NCI-H2171 (cell line): ENCODE results near the gene UBXN10.
A peak's percentile ranks its signal among the peaks of the same experiment; 100 is the strongest.
"Not testable (repeated sequence)": the region's sequence is repeated elsewhere in the genome, so short reads cannot be mapped to it uniquely, and the experiment has no call there.

Experiments
- DNase-seq: peaks from one replicate; lab custom pipeline; 2025; lab: John Stamatoyannopoulos, UW

The UBXN10 gene

DNA sequence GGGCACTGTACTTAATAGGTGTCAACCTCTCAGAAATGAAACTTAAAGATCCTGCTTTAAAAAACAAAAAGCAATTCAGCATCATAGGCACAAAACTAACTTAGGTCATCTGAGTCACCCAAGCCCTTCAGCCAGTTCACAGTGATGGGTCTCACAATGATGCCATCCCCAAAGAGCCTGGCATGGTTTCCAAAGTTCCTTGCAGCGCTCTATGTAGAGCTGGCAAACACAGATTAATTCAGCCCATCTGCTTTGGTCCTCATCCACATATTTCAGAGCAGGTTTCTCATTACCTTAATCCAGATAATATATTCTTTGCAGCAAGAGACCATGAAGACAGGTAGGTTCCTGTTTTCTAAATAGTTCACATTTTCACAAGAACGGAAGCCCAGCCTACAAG is 15.1 kb downstream of the UBXN10 start:
- no peak for DNase-seq

DNA sequence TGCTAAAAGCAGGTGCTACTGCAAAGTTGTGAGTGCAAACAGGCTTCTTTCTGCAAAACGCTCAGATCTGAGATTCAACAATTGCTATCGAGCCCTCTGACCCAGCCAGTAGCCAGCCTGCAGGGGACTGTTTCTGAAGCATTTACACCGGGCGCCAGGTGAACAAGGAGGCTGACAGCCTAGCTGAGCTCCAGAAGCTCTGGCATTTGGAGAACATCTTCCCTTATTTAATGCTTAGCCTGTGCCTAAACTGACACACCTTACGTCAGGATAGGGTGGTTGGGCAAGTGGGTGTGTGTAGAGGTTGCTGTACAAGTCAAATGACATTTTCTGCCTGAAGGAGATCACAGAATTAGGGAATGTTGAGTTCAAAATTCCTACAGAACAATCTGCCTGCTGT is 16.3 kb downstream of the UBXN10 start:
- no peak for DNase-seq

DNA sequence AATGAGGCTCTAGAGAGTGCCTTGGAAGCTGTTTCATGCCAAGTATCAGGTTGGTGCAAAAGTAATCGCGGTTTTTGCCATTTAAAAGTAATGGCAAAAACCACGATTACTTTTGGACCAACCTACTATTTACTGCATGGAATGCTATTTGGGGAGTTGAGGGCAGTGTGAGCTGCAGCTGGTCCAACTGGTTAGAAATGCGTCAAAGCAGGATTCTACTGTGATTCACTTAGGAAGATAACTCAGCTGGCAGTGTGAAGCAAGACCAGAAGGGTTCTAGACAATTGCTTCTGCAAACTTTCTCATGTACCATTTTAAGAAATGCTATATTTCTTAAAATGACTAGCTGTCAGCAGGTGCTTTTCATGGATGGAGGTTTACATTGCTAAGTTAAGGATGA is 21.6 kb downstream of the UBXN10 start:
- DNase-seq: no peak

DNA sequence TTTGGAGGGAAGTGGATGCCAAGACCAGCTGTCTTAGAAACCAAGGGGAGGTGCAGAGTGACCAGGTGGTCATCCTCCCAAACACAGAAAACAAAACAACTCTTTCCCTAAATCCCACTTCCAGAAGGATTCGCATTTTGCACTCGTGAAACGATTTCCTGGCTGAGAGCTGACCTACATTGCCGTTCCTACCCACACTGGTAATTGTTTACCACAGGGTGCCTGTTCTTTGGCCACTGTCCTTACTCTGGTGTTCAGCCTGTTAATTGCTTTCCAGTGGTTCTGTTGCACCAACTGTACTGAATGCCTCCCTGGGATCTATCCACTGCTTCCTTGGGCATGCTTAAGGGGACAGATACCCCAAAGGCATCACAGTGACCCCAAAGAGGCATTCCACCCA is 23.6 kb downstream of the UBXN10 start:
- DNase-seq: no peak

DNA sequence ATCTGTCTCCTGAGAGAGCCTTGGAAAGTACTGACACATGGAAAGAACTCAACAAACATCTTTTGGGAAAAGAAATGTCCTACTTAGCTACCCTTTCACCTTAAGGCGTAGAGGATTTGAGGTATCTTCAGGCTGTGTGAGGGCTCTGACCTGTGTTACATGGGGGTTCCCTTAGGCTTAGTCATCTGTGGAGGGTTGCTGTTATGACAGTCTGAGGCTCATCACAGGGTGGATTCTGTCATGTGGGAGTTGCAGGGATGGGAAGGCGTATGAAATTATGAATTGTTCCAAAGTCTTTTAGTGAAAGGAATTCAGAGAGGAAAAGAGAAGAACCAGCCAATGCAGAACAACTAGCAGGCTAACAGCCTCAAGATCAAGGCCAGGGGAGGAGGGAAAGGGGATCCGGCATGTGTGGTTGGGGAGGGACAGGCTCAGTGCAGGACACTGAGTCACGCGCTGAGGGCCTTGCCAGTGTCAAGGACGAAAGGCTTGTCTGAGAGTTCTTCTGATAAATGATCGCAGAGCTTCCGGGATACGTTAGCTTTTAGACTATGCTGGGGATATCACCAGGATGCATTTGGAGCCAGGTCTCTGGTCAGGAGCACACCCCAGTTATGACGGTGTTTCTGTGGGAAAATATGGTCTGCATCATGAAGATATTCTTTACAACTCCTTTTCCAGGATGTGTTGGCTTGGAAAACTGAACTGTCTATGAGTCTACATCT is 25.0 kb downstream of the UBXN10 start:
- no peak for DNase-seq

DNA sequence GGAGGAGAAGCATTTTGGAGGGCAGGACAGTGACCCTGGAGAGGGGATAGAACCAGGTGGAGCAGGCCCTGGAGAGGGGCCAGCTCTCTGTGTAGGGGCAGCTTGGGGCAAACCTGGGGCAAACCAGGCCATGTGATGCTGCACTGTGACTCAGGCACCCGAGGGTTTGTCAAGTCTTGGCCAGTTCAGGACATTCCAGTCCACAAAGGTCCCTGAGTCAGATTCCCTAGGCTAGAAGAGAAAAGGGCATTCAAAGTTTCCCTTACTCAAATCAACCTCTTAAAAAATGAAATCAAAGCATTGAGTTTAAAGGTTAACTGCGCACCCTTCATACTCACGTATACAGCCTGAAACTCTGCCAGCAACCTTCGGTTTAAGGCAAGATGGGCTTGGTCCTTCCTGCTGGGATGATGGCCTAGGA is 25.6 kb downstream of the UBXN10 start:
- no peak for DNase-seq

DNA sequence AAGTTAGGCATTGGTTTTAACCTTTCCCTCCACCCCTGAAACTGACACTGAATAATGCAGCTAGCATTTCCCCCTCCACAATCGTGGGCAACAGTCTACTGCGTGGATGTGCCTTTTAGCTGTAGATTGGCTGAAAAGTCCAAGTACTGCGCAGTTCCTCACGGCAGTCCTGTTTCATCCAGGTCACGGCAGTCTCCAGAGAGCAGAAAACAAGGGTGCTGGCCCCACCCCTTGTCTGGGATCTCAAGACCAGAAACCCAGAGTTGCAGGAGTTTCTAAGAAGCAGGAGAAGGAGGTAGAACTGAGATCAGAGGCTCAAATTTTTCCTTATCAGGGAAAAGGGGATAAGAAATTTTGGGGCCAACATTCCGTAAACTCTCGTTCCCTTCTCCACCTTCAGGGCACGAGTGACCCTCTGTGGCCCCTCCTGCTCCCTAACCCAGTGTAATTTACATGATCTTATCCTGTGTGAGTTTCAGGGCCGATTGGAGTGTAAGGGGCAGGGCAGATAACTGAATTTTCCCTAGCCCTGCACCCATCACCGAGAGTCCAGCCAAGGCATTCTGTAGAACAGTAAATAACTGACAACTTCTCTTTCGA is 26.3 kb downstream of the UBXN10 start:
- DNase-seq: no peak

DNA sequence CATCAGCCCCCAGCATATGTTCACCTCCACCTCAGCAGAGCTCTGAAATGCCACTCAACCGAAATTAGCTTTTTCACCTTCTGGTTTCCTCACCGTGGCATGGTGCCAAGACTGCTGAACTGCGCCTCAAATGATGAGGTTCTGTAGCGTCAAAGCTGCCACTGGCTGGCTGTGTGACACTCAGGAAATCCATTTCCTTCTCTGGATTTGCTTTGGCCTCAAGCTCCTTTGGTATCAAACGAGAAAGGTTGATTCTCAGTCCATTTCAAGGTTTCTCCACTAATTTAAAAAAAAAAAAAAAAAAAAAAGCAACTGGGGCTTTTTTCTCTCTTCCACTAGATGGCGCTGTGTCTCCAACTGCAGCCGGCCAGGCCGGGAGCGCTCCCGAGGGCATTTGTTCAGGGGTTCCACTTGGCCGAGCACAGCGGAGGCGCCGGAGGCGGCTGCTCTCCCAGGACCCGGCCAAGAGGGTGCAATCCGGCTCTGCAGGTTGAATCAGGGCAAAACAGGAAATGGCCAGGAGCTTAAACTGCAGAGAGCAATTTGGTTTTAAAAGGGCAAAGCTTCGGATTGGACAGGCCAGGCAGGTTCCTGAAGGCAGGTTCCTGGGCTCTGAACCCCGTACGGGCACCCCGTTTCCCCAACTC is 26.9 kb downstream of the UBXN10 start:
- peak; percentile 92 for DNase-seq

DNA sequence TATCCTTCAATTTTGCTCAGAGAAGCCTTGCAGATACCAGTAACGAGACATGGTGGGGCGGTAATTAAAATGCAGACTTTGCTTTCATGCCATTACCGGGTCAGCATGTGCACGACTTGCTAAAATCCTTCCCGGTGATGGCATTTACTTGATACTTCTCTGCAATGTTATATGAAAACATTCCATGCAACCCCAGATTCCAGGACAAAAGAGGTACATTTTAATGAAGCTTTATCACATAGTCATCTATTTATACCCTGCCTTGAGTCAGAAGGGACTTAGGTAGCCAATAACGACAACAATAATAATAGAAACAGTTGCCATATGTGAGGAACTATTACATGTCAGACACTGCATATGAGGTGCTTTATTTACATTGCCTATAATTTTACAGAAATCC is 29.8 kb downstream of the UBXN10 start:
- no peak for DNase-seq

DNA sequence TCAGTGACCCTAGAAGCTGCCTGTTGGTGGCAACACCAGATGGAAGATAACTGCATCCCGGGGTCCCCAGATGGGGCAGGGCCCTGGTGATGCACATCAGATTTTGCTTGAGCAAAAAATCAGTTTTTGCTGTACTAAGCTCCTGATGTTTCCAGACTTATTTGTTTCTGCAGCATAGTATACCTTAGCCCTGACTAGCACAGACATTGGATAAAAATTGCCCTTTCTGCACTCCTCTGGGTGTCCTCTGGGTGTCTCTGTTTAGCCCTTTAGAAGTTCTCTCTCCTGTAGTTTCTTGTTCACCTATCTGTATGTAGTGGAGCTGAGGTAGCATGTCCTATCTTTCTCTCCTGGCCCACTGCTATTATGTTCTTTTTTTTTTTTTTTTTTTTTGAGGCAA is 30.7 kb downstream of the UBXN10 start:
- DNase-seq: peak; percentile 7

DNA sequence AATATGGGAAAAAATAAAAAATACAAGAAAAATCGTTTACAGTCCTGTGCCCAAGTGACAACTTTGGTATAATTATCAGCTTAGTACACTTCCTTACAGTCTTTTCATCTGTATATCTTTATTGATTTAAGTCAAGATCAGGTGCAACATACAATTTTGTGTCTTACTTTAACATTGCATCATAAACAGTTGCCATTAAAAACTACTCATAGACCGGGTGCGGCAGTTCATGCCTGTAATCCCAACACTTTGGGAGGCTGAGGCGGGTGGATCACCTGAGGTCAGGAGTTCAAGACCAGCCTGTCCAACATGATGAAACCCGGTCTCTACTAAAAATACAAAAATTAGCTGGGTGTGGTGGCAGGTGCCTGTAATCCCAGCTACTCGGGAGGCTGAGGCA is 33.2 kb downstream of the UBXN10 start:
- DNase-seq: not testable (repeated sequence)

DNA sequence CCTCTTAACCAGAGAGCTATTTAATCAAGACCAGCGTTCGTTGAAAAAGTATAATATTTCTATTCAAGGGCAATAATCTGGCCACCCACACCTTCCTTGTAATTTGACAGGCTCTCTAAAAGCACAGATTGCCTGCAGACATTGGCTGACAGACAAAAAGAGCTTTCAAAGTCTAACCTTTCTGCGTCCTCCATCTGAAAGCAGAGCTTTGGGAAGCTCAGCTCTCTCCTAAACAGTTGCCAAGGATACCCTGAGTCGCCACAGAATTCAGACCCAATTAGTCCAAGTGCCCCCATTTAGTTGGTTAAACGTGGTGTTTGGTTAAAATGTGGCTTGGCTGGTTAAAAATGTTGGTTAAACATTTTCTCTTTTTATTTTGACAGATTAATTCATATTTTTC is 34.1 kb downstream of the UBXN10 start:
- DNase-seq: peak; percentile 7

DNA sequence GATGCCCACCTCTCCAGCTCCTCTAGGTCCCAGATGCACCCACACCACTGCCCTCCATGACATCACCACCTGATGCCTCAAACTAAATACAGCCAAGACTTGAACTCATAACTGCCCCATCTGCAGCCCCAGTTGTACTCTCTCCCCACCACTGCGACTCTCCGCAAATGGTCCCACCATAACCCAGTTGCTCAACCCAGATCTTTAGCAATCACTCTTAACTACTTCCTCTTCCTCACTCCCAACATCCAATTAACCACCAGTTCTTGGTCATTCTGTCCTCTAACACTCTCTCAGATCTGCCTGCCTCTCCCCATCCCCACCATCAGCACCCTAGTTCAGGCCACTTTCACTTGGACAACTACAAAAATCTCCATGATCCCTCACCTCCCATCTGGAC is 37.2 kb downstream of the UBXN10 start:
- DNase-seq: no peak

DNA sequence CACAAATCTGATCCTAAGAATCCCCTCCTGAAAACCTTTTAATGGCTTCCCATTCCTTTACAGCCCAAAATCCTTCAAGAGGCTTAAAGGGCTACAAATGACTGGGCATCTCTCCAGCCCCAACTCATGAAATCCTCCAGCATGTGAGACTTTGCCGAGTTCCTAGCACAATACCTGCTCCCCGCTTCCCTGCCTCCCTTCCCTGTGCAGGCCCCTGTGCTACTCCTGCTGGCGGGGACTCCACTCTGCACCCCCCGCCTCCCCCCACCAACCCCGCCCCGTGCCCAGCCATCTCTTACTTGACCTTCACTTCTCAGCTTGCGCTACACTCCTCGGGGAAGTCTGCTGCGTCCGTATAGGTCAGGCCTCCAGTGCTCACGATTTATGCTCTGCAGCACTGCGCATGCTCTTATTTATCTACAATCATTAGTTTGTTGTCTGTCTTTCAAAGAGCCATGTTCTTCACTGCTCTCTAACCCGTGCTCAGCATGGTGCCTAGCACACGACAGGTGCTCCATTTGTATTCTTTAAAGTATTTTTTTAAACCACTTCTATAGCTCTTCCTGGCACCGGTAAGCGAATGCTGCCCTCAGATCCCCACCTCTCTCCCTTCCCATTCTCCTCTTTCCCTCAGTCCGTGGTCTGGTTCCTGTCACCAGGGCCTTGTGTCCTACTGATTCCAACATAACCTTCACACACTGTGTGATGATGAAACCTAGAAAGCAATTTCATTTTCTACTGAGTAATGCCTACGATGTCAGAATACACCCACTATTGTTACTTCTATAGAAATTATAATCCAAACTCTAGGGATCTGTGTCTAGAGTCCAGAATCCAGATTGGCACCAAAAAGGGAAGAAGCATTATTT is 37.9 kb downstream of the UBXN10 start:
- DNase-seq: no peak

DNA sequence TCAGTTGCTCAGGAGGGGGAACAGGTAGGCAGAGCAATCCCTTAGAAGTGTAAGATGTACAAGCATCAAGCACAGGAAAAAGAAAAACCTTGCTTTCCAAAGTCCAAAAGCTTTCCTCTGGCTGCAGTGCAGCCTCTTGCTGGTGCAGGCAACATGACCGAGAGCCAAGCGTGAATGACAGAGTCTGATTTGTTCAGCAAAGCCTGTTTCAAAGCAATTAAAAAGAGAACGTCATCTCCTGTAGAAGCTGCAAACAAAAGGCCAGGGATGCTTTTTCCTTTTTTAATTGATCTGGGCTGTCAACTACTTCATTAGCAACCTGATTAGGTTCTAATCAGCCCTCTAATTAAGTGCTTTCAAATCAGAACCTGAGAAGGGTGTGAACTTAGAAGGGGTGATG is 38.6 kb downstream of the UBXN10 start:
- DNase-seq: no peak

DNA sequence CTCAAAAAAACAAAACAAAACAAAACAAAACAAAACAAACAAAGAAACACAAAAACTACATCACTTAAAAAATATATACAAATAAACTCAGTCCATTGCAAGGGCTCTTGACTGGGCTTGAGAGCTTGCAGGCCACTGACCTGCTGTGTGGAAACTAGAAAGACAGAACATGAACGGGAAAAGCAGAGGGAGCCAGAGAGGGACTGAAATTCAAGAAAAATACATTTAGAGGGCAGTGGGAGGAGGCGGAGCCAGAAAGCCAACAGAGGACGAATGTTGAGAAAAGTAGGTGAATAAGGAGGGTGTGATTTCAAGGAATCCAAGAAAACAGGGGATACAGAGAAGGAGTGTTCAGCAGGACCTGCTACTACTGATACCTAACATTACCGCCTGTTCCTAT is 41.8 kb downstream of the UBXN10 start:
- no peak for DNase-seq

DNA sequence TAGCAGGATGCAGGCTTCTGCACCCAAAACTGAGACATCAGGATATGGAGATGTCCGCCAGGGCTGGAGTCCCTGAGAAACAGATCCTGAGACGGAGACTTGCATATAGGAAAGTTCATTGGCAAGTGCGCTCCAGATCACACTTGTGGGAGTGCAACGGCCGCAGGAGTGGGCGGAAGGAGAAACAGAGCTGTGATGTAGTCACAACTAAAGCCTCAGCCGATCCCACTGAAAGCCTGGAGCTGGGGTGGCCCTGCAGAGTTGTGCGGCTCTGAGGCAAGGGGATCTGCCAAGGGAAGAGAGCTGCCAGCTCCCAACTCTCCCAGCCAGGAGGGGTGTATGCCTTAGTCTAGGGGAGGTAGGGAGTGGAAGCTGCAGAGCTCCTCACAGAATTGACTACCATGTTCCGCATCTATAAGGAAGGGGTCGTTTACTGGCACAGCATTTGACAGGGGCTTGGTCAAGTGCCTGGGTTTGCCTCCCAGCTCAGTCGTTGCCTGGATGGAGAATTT is 42.5 kb downstream of the UBXN10 start:
- no peak for DNase-seq

DNA sequence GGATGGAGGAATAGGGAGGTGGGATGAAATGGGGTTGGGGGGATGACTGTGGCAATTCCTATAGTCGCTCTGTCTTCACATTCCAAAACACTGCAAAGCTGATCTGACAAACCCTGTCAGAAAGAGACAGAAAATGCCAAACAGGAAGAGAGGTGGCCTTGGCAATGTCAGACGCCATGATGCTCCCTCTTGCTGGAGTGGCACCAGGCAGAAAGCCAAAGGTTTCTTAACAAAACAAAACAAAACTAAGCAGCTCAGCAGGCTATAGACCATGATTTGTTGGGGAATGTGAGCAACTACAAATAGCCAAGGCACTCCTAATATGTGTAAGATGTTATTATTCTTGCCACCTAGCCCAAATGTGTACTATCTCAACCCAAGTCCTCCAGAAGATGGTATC is 43.3 kb downstream of the UBXN10 start:
- DNase-seq: no peak

DNA sequence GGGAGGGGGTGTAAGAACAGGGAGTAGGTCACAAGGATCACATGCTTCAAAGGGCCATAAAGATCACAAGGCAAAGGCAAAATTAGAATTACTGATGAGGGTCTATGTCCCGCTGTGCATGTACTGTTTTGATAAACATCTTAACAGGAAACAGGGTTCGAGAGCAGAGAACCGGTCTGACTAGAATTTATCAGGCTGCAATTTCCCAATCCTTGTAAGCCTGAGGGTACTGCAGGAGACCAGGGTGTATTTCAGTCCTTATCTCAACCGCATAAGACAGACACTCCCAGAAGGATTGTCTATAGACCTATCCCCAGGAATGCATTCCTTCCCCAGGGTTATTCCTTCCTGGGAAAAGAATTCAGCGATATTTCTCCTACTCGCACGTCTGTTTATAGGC is 46.7 kb downstream of the UBXN10 start:
- not testable (repeated sequence) for DNase-seq

DNA sequence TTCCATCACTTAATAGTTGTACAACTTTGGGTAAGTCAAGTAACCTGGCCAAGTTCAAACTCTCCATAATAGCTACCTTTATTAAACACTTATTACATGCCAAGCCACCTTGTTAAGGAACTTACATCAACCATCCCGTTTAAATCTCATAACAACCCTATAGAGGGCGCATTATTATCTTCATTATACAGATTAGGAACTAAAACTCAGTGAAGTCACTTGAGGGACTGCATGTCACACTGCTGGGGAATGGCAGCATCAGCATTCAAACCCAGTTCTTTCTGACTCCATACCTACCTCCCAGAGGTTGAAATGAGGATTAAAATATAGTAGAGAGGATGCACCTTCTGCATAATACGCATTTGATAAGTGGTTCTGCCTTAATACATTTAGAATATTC is 47.5 kb downstream of the UBXN10 start:
- peak; percentile 30 for DNase-seq

DNA sequence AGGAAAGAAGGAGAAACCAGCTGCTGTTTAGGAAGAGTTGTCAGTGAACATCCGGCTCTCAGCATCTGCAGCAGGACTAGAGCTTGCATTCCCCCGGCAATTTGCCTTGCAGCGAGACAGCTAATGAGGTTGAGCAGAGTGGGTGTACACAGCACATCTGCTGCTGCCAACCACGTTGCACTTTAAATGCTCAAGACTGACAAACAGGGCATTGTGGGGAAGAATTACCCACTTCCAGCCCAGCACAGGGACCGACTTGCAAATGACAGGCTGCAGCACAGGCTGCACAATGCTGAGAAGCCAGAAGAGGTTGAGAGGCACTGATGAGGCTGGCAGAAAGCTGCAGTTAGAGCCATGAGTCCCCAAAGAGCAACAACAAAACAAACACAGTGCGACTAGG is 48.0 kb downstream of the UBXN10 start:
- DNase-seq: peak; percentile 33

DNA sequence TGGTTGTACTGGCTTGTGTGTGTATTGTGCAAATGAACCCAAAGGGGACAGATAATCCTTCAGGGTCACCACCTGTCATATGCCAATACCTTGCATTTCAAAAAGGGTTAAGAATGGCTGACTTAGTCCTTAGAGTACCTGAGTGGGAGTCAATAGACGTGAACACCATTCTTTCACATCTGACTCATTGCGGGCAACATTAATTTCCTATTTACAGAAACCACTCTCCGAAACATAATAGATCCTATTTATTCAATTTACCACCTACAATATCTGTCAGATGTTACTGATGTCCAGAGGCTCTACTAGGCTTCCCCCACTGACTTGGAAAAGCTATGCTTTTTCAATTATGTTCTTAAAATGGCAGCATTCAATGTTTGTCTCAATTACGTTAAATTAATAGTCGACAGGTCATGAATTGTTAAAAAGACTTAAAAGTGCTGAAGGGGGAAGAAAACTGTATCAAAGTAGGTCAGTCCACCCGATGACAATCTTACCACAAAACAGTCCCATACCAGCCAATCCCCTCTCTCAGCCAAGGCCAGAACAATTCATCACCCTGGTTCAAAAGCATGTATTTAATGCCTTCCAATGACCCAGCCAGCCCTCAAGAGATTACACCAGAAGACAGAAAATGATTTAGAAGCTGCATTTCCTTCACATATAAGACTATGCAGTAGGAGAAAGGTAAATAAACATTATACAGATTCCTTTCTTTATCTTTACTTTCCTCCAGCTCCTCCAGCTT is 49.1 kb downstream of the UBXN10 start:
- DNase-seq: no peak
